ENCODE measurements around the gene PTK6.

DNA sequence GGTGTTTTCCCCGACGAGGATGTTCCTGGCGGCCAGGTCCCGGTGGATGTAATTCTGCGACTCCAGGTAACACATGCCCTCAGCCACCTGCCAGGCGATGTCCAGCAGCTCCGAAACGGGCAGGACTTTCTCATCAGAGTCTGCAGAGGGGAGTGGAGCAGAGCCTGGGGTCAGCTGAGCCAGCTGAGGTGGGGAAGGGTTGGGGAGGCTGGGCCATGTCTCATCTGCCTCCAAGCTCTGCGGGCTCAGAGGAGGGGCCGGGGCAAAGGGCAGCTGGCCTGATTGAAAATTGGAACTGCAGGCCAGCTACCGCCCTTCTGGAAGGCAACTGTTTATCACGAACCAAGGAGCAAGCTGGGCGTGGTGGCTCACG lies 6.4 kb downstream of the PTK6 start:
- TF ChIP-seq, protein P1, sequence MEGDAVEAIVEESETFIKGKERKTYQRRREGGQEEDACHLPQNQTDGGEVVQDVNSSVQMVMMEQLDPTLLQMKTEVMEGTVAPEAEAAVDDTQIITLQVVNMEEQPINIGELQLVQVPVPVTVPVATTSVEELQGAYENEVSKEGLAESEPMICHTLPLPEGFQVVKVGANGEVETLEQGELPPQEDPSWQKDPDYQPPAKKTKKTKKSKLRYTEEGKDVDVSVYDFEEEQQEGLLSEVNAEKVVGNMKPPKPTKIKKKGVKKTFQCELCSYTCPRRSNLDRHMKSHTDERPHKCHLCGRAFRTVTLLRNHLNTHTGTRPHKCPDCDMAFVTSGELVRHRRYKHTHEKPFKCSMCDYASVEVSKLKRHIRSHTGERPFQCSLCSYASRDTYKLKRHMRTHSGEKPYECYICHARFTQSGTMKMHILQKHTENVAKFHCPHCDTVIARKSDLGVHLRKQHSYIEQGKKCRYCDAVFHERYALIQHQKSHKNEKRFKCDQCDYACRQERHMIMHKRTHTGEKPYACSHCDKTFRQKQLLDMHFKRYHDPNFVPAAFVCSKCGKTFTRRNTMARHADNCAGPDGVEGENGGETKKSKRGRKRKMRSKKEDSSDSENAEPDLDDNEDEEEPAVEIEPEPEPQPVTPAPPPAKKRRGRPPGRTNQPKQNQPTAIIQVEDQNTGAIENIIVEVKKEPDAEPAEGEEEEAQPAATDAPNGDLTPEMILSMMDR (IDR thresholded peaks at IDR 0.05; ENCODE audit: low read depth, low read length, poor library complexity, severe bottlenecking): no peak
- TF ChIP-seq EZH2phosphoT487 (IDR thresholded peaks at IDR 0.05; ENCODE audit: borderline replicate concordance, low read length): no peak
